ENCODE measurements around the gene TUBGCP6. TPM values are rescaled to one million over a fixed set of nuclear protein-coding genes. Genes with fewer than 3 reads are reported as not detected.

TUBGCP6 gene
- total RNA-seq, 1 donor from 2014 or later: 54.4 TPM

DNA sequence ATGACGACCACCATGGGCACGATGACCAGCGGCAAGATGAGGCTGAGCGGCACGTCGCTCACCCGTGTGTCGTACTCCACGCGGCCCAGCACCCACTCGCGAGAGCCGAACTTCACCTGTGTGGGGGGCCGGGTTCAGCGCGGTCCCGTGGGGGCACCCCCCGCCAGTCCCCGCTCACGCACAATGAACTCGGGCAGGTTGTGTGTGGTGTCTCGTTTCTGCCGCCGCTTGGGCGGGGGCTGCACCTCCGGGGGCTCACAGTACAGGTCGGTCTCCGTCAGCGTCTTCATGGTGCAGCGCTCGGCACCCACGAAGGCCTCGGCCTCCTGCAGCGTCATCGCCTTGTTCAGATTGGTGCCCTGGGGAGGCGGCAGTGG lies 36.5 kb upstream of the TUBGCP6 start:
- H3K9me3 Mint-ChIP-seq: no peaks in the 10 kb centered on the region
- H3K4me3 Mint-ChIP-seq: no peak overlapping the region
- DNase-seq (ENCODE audit: low read depth, low spot score): no peak
- H3K4me1 Mint-ChIP-seq: no peaks in the 10 kb centered on the region
- peaks cover 3% of the 10 kb centered on the region for H3K36me3 Mint-ChIP-seq (ENCODE audit: low read depth)
- H3K27ac Mint-ChIP-seq (ENCODE audit: unreplicated experiment): no peak overlapping the region
- H3K27me3 Mint-ChIP-seq (ENCODE audit: low read depth): no peaks in the 10 kb centered on the region
- TF ChIP-seq, protein P1, sequence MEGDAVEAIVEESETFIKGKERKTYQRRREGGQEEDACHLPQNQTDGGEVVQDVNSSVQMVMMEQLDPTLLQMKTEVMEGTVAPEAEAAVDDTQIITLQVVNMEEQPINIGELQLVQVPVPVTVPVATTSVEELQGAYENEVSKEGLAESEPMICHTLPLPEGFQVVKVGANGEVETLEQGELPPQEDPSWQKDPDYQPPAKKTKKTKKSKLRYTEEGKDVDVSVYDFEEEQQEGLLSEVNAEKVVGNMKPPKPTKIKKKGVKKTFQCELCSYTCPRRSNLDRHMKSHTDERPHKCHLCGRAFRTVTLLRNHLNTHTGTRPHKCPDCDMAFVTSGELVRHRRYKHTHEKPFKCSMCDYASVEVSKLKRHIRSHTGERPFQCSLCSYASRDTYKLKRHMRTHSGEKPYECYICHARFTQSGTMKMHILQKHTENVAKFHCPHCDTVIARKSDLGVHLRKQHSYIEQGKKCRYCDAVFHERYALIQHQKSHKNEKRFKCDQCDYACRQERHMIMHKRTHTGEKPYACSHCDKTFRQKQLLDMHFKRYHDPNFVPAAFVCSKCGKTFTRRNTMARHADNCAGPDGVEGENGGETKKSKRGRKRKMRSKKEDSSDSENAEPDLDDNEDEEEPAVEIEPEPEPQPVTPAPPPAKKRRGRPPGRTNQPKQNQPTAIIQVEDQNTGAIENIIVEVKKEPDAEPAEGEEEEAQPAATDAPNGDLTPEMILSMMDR (conservative IDR thresholded peaks at IDR 0.05): no peak

DNA sequence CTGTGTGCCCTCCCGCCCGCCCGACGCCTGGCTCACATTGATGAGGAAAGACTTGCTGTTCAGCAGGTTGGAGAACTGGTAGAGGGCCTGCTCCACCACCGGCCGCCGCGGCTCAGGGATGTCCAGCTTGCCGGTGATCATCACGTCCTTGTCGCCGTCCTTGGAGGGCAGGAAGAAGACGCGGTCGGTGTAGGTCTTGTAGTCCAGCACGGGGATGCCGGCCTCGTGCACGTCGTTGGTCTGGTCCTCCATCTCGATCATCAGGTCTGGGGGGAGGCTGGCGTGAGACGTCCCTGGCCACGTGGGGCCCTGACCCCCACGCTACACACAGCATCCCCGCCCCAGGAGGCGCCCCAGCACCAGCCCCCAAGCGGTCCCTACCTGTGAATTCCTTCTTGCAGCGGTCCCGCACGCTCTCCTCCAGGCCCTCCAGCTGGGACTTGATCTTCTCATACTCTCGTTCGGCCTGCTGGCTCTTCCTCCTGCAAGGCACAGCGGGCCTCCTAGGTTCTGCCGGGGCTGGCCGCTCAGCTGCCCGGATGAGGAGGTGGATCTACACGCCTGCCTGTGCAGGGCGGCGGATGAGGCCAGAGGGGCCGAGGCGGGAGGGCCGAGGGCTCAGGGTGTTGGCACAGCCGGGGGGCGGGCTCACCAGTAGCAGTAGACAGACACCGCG lies 36.0 kb upstream of the TUBGCP6 start:
- H3K36me3 Mint-ChIP-seq (ENCODE audit: low read depth): peaks cover 3% of the 10 kb centered on the region
- no peaks in the 10 kb centered on the region for H3K27me3 Mint-ChIP-seq (ENCODE audit: low read depth)
- no peaks in the 10 kb centered on the region for H3K4me1 Mint-ChIP-seq
- TF ChIP-seq, protein P1 (conservative IDR thresholded peaks at IDR 0.05): no peak
- H3K27ac Mint-ChIP-seq (ENCODE audit: unreplicated experiment): no peak overlapping the region
- no peak for DNase-seq (ENCODE audit: low read depth, low spot score)
- no peak overlapping the region for H3K4me3 Mint-ChIP-seq
- no peaks in the 10 kb centered on the region for H3K9me3 Mint-ChIP-seq

DNA sequence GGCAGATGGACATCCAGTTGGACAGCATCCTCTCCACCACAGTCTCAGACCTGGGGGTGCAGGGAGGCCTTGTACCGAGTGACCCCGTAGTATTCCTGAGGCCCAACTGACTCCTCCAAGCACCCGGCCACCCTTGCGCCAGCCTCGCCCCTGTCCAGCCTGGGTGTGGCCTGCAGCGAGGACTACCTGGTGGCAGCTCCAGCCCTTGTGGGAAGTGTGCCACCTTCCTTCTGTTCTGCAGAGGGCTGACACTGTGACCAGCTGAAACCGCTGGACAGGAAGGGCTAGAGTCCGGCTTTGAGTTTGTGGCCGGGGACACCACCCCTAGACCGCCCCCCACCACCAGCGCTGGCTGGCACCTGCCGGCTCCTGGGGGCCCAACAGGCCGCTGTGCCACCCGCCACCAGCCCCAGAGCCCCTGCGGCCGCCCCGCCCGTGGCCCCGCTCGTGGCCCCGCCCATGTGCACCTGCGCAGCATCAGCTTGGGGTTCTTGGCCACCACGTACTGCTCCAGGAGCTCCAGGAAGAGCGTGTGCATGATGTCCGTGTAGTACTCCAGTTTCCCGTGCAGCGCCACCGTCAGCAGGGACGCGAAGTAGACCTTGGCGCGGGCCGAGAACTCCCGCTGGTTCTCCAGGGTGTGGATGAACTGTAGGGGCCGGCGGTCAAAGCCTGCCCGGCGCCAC lies 35.3 kb upstream of the TUBGCP6 start:
- no peaks in the 10 kb centered on the region for H3K4me1 Mint-ChIP-seq

DNA sequence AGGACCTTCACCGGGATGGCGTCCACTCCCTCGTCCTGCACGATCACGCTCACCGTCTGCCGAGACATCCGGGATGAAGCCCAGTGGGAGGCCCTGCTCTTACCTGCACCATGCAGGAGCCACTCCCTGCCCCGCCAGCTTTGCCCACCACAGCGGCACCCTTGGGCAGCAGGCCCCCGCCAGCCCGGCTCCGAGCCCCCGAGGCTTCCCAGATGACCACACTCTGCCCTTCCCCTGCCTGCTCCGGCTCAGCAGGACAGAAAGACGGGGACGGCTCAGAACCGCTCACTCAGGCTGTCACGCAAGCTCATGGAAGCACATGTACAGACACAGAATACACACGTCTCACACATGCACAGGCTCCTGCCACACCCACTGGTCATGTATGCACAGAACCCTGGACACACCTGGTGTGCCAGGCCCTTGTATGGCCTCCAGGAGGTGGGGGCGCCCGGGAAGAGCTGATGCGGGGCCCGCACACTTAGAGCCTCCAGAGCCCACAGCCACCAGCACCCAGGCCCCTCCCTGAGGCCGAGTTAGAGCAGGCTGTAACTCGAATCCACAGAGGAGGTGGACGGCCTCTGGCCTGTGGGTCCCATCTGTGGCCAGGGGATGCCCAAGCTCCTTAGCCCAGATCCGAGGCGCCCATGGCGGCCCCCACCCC lies 34.3 kb upstream of the TUBGCP6 start:
- Mint-ChIP-seq H3K4me1 (peaks cover 2% of the 10 kb centered on the region), H3K36me3 (ENCODE audit: low read depth) (peaks cover 4% of the 10 kb centered on the region)

More for the DNA sequence above, 35.3 kb upstream of the TUBGCP6 start:
- H3K27ac Mint-ChIP-seq (ENCODE audit: unreplicated experiment): no peak overlapping the region
- peaks cover 3% of the 10 kb centered on the region for H3K36me3 Mint-ChIP-seq (ENCODE audit: low read depth)
- TF ChIP-seq, protein P1 (conservative IDR thresholded peaks at IDR 0.05): no peak
- no peak for DNase-seq (ENCODE audit: low read depth, low spot score)
- no peak overlapping the region for H3K4me3 Mint-ChIP-seq
- no peaks in the 10 kb centered on the region for H3K27me3 Mint-ChIP-seq (ENCODE audit: low read depth)
- H3K9me3 Mint-ChIP-seq: no peaks in the 10 kb centered on the region

DNA sequence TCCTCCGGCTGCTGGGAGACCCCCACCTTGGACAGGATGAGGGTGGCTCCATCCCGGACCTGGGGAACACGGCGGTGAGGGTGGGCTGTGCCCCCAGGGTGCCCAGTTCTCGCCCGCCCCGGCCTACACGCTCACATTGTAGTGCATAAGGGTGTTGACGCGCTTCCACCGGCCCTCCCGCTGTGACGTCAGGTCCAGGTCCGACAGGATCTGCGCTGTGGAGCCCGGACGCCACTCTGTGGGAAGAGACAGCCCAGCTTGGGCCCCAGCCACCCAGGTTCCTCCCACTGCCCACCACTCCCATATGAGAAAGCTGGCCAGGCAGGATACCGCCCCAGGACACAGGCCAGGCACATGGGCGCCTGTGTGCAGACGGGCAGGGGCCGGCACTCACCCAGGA lies 33.6 kb upstream of the TUBGCP6 start:
- H3K9me3 Mint-ChIP-seq: no peaks in the 10 kb centered on the region
- peaks cover 5% of the 10 kb centered on the region for H3K27me3 Mint-ChIP-seq (ENCODE audit: low read depth)
- no peak overlapping the region for H3K4me3 Mint-ChIP-seq
- no peak overlapping the region for H3K27ac Mint-ChIP-seq (ENCODE audit: unreplicated experiment)
- H3K4me1 Mint-ChIP-seq: peaks cover 8% of the 10 kb centered on the region
- TF ChIP-seq, protein P1 (conservative IDR thresholded peaks at IDR 0.05): no peak
- no peak for DNase-seq (ENCODE audit: low read depth, low spot score)
- peaks cover 8% of the 10 kb centered on the region for H3K36me3 Mint-ChIP-seq (ENCODE audit: low read depth)

More for the DNA sequence above, 34.3 kb upstream of the TUBGCP6 start:
- Mint-ChIP-seq H3K27ac (ENCODE audit: unreplicated experiment) (no peak overlapping the region), H3K27me3 (ENCODE audit: low read depth) (peaks cover under 1% of the 10 kb centered on the region), H3K9me3 (no peaks in the 10 kb centered on the region), H3K4me3 (no peak overlapping the region)
- no peak for DNase-seq (ENCODE audit: low read depth, low spot score)
- TF ChIP-seq, protein P1 (conservative IDR thresholded peaks at IDR 0.05): no peak
